ENCODE data around the gene TAS1R3.

The TAS1R3 gene

GRCh38 chr1:1340185-1340584 lies 9.1 kb downstream of the TAS1R3 start:
- no peak for DNase-seq (ENCODE audit: low read depth in 2 of 2)

GRCh38 chr1:1340791-1341548 lies 9.9 kb downstream of the TAS1R3 start:
- DNase-seq (ENCODE audit: low read depth in 2 of 2): no peak

- DNase-seq (ENCODE audit: low read depth in 2 of 2): no peak
Observed at GRCh38 chr1:1341549-1342021, 10.5 kb downstream of the TAS1R3 start.

- no peak for DNase-seq (ENCODE audit: low read depth in 2 of 2)
Observed at GRCh38 chr1:1342061-1342562, 11.0 kb downstream of the TAS1R3 start.

GRCh38 chr1:1342584-1343115 lies 11.6 kb downstream of the TAS1R3 start:
- DNase-seq (ENCODE audit: low read depth in 2 of 2): no peak

GRCh38 chr1:1343811-1344421 lies 12.8 kb downstream of the TAS1R3 start:
- DNase-seq (ENCODE audit: low read depth in 2 of 2): no peak

GRCh38 chr1:1344655-1345361 lies 13.7 kb downstream of the TAS1R3 start:
- peak; percentile 29 to 49 for DNase-seq (ENCODE audit: low read depth in 2 of 2)

GRCh38 chr1:1345384-1345783 lies 14.3 kb downstream of the TAS1R3 start:
- DNase-seq (ENCODE audit: low read depth in 2 of 2): no peak

GRCh38 chr1:1345860-1346500 lies 14.9 kb downstream of the TAS1R3 start:
- no peak for DNase-seq (ENCODE audit: low read depth in 2 of 2)

- DNase-seq (ENCODE audit: low read depth in 2 of 2): no peak
Observed at GRCh38 chr1:1346501-1346890, 15.4 kb downstream of the TAS1R3 start.

GRCh38 chr1:1347026-1347595 lies 16.0 kb downstream of the TAS1R3 start:
- DNase-seq (ENCODE audit: low read depth in 2 of 2): no peak

- no peak for DNase-seq (ENCODE audit: low read depth in 2 of 2)
Observed at GRCh38 chr1:1347663-1348419, 16.8 kb downstream of the TAS1R3 start.

GRCh38 chr1:1348420-1349255 lies 17.6 kb downstream of the TAS1R3 start:
- no peak for DNase-seq (ENCODE audit: low read depth in 2 of 2)

- DNase-seq (ENCODE audit: low read depth in 2 of 2): peak; percentile 32 to 50
Observed at GRCh38 chr1:1349256-1350012, 18.4 kb downstream of the TAS1R3 start, which contains the start of gene DVL1. Gene DVL1, minus strand, starts transcription at chr1:1349418. Its CDS starts 353 bp downstream, at chr1:1349065.

GRCh38 chr1:1351511-1352427 lies 20.7 kb downstream of the TAS1R3 start:
- DNase-seq (ENCODE audit: low read depth in 2 of 2): no peak

- DNase-seq (ENCODE audit: low read depth in 2 of 2): no peak
Observed at GRCh38 chr1:1352786-1353388, 21.8 kb downstream of the TAS1R3 start.

- DNase-seq (ENCODE audit: low read depth in 2 of 2): no peak
Observed at GRCh38 chr1:1353389-1354151, 22.5 kb downstream of the TAS1R3 start.

Measured in stimulated activated CD4-positive, alpha-beta T cell treated with anti-CD3 and anti-CD28 coated beads, Interleukin-12 subunit alpha, Interleukin-12 subunit beta, amount 100 ng/mL, for 24 hours (primary cell).